Skin epidermis (tissue), 12 donors: ENCODE measurements around the gene SCARF2.
A peak's percentile ranks its signal among the peaks of the same experiment; 100 is the strongest.
"Not testable (repeated sequence)": the region's sequence is repeated elsewhere in the genome, so short reads cannot be mapped to it uniquely, and the experiment has no call there.

ENCODE experiments used
- H3K27ac ChIP-seq, 21 experiments: fragments of 200-600 bp; sonication (generic) in 11 of 21; one replicate each; pipeline ENCODE4 v1.5.0; 2020; ENCODE audit warnings: mild to moderate bottlenecking in 3 of 21, inconsistent platforms in 2 of 21, moderate library complexity in 2 of 21
- H3K4me3 ChIP-seq, 7 experiments: fragments of 200-600 bp; sonication (generic) in 2 of 7; one replicate each; pipeline ENCODE4 v1.5.0; 2020; ENCODE audit warnings: inconsistent platforms in 2 of 7, mild to moderate bottlenecking in 2 of 7, moderate library complexity in 1 of 7

The SCARF2 gene, protein sequence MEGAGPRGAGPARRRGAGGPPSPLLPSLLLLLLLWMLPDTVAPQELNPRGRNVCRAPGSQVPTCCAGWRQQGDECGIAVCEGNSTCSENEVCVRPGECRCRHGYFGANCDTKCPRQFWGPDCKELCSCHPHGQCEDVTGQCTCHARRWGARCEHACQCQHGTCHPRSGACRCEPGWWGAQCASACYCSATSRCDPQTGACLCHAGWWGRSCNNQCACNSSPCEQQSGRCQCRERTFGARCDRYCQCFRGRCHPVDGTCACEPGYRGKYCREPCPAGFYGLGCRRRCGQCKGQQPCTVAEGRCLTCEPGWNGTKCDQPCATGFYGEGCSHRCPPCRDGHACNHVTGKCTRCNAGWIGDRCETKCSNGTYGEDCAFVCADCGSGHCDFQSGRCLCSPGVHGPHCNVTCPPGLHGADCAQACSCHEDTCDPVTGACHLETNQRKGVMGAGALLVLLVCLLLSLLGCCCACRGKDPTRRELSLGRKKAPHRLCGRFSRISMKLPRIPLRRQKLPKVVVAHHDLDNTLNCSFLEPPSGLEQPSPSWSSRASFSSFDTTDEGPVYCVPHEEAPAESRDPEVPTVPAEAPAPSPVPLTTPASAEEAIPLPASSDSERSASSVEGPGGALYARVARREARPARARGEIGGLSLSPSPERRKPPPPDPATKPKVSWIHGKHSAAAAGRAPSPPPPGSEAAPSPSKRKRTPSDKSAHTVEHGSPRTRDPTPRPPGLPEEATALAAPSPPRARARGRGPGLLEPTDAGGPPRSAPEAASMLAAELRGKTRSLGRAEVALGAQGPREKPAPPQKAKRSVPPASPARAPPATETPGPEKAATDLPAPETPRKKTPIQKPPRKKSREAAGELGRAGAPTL

DNA sequence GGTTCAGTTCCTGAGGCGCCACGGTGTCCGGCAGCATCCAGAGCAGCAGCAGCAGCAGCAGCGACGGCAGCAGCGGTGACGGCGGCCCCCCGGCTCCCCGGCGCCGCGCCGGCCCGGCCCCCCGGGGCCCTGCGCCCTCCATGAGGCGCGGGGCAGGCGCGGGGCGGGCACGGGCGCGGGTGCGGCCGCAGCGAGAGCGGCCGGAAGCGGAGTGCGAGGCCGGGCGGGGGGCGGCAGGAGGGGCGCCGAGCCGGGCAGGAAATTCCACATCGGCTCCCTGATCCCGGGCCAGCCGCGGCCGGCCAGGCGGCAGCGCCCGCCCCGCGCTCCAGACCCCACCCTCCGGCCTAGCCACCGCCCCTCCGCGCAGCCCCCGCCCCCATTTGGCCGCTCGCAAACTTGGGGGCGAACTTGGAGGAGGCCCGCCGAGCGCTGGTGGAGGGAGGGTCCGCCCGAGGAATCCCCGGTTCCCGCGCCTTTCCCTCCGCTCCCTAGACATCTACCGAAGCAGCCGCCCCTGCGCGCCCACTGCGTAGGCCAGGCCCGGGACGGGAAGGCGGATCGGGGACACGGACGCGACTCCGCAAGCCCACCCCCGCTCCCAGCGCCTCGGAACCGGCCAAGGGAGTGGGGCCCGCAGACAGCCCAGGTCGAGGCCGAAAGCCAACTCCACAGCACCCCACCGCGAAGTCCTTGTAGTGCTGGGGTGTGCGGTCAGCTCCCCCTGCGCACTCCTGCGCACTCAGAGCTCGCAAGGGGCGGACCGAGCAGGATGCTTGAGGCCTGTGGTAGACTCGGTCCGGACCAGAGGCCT lies at the start of gene SCARF2:
TSS of gene SCARF2 (minus strand) at position 213 of the 814 bp plus-strand sequence. CDS start at position 142, 71 bp downstream.
- Histone ChIP-seq H3K4me3 (peak within 1 kb of the TSS; percentile 36 to 51 (median 46)), H3K27ac (peak within 1 kb of the TSS in 20 of 21 experiments; percentile 40 to 87 (median 74))

DNA sequence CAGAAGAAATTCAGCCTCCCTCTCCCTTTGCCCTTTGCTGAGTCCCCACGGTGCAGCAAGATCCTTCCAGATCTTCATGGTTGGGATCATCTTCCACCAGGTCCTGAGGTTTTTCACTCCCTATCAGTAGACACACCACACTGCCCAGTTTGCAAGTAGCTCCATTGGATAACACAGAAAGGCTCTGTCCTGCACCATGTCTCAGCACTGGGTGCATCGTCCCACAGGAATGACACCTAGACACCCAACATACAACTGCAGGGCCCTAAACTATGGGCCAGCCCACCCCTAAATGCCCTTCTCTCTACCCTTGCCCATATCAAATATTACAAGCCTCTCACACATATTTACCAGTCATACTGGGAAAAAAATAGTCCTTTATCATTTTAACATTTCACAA lies 48.6 kb upstream of the SCARF2 start:
- no peak overlapping the region for H3K4me3 ChIP-seq
- H3K27ac ChIP-seq, result no peak overlapping the region

DNA sequence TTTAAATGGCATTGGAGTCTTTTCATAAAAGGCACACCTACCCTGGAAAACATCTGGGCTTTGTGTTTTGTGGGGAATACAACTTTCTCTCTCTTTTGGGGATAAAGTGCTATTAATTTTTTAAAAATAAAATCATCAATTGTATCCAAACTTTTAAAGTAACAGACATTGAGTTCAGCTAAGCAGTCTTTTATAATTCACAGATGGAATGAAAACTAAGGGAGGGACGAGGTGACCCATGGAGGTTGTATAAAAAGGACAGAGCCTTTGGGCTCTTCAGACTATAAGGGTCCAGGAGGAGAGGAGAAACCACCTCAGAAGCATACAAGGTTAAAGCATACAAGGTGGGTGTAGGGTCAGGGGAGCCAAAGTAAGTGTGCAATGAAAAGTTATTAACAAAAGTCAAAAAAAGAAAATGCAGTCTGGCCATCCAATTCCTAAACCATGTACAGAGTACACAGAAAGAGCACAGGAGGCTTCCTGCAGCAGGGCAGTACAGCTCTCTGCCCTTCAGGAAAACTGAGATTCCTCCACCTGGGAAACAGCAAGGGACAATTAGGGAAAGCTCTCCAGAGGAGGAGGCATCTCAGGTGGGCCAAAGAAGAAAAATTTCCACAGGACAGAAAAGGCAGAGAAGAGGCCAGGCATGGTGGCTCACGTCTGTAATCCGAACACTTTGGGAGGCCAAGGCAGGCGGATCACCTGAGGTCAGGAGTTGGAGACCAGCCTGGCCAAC lies 47.5 kb upstream of the SCARF2 start:
- H3K27ac ChIP-seq, result no peak overlapping the region
- no peak overlapping the region for H3K4me3 ChIP-seq

DNA sequence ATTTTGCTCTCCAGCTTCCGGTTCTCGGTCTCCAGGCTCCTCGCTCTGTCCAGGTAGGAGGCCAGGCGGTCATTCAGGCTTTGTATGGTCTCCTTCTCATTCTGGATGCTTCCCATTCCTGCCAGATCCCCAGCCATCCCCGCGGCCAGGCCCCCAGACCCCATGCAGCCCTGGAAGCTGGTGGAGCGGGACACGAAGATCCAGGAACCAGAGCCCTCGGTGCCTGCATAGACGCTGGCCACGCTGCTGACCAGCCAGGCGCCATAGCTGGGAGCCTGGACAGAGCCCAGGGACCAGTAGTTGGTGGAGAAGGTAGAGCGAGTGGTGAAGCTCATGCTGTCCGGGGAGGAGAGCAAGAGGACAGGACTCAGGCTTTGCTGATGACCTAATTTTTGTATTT lies 46.1 kb upstream of the SCARF2 start:
- H3K27ac ChIP-seq, result no peak overlapping the region
- H3K4me3 ChIP-seq, result no peak overlapping the region

DNA sequence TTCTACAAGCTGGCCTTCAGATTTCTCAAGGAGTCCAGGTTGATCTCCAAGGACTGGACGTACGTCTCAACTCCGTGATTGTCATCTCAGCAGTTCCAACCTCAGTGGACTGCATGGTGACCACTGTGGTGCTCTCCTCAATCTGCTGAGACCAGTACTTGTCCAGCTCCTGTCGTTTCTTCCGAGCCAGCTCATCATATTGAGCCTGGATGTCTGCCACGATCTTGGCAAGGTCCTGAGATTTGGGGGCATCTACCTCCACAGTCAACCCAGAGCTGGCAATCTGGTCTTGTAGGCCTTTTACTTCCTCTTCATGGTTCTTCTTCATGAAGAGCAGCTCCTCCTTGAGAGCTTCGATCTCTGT lies 45.5 kb upstream of the SCARF2 start:
- not testable (repeated sequence) for H3K27ac ChIP-seq, H3K4me3 ChIP-seq

DNA sequence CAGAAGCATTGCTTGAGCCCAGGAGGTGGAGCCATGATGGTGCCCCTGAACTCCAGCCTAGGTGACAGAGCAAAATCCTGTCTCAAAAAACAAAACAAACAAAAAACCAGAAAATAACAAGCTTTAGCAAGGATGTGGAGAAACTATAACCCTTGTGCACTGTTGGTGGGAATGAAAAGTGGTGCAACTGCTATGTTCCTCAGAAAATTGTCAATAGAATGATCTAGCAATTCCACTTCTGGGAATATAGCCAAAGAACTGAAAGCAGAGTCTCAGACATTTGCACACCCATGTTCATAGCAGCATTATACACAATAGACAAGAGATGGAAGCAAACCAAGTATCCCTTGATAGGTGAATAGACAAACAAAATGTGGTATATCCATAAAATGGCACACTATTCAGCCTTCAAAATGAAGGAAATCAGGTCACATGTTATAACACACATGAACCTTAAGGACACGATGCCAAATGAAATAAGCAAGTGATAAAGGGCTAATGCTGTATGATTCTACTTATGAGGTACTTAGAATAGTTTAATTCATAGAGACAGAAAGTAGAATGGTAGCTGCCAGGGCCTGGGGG lies 42.1 kb upstream of the SCARF2 start:
- H3K4me3 ChIP-seq, result no peak overlapping the region

DNA sequence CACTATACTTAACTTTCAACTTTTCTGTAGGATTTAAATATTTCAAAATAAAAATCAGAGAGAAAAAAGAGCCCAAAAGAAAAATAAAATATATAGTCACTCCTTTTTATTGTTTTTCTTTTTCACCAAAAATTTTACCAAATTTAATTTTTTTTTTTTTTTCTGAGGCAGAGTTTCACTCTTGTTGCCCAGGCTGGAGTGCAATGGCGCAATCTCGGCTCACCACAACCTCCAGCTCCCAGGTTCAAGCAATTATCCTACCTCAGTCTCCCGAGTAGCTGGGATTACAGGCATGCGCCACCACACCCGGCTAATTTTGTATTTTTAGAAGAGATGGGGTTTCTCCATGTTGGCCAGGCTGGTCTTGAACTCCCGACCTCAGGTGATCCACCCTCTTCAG lies 40.4 kb upstream of the SCARF2 start:
- H3K27ac ChIP-seq, result not testable (repeated sequence)

More for the DNA sequence above, 42.1 kb upstream of the SCARF2 start:
- H3K27ac ChIP-seq, result no peak overlapping the region

DNA sequence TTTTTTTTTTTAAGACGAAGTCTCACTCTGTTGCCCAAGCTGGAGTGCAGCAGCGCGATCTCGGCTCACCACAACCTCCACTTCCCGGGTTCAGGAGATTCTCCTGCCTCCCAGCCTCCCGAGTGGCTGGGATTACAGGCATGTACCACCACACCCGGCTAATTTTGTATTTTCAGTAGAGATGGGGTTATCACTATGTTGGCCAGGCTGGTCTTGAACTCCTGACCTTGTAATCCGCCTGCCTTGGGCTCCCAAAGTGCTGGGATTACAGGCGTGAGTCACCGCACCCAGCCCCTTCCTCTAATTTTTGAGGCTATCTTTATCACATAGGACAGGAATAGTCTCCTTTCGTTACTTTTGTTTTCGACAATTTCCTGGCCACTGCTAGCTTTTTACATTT lies 37.9 kb upstream of the SCARF2 start:
- H3K27ac ChIP-seq, result peak overlapping the region in 3 of 21 experiments; percentile 17 to 73 (median 51)
- not testable (repeated sequence) for H3K4me3 ChIP-seq

More for the DNA sequence above, 40.4 kb upstream of the SCARF2 start:
- H3K4me3 ChIP-seq, result not testable (repeated sequence)

DNA sequence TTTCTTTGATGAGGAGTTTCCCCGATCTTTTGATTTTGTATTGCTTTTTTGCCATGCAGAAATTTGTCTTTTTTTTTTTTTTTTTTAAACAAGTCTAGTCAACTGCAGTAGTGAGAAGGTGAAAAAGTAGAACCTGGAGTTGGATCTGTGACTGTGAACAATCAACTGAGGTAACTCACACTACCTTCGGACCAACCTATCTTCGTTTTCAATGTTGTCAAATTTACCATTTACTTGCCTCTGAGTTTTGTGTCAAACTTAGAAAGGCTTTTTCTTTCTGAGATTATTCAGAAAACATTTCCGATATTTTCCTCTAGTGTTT lies 37.5 kb upstream of the SCARF2 start:
- Histone ChIP-seq H3K27ac (peak overlapping the region in 2 of 21 experiments; percentile 4 to 73), H3K4me3 (no peak overlapping the region)

DNA sequence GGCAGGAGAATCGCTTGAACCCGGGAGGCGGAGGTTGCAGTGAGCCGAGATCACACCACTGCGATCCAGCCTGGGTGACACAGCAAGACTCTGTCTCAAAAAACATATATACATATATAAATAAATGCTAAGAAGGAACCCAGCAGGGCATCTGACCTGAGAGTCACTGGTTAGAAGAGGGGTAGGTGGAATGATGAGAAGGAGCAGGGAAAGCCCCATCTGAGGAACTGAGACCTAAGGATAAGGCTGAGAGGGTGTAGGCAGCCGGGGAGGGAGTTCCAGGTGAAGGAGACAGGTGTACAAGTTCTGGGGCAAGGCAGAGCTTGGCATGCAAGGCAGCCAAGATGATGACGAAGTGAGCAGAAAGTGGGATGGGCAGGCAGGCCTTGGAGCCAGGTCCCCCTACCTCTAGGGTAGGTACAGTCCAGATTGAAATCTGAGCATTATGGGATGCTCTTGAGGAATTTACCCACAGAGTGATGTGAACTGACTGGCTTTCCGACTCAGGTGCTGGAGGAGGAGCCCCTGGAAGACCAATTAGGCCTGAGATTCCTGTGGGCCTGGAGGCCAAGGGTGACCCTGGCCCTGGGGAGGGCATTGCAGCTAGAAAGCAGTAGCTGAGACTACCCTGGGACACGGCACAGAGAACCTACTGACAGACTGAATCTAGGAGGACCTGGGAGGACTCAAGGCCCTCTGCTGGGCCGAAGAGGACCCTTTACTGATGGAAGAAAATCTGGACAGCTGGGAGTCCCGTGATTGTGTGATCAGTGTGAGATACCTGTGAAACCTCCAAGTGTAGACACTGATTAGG lies 35.2 kb upstream of the SCARF2 start:
- Histone ChIP-seq H3K4me3 (no peak overlapping the region), H3K27ac (peak overlapping the region in 1 of 21 experiments; percentile 20)

DNA sequence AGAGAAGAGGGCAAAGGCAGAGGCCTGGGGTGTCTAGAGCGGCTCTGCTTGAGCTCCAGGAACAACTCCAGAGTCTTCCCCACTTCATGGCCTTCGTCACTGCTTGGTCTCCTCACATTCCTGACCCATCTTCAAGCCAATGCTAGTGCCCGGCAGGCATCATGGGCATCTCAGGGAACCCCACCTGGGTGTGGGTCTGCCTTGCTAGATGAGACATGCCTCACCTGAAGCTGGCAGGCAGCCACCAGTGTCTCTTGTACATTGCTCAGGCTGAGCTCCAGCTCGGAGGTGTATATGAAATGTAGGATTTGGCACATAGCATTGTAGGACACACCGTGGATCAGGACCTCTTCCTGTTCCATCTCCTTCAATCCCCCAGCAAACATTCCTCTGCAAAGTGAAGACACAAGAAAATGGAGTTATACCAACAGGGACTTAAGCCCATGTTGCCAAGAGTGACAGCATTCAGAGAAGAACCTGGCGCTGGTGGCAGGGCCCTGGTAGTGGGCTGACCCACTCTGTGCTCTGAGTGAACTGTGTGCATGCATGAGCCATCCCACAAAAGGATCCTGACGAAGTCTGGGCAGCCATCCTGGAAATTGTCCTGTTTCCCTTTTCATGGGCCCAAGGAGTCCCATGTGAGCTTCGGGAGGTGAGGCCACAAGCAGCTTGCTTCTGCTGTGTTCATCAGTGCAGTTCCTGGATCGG lies 33.7 kb upstream of the SCARF2 start:
- Histone ChIP-seq H3K4me3 (no peak overlapping the region), H3K27ac (no peak overlapping the region)

DNA sequence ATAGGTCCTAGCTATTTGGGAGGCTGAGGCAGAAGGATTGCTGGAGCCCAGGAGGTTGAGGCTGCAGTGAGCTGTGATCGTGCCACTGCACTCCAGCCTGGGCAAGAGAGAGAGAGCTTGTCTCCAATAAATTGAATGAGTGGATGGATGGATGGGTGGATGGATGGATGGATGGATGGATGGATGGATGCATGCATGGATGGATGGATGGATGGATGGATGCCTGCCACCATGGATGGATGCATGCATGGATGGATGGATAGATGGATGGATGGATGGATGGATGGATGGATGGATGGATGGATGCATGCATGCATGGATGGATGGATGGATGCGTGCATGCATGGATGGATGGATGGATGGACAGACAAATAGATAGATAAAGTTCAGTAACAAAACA lies 32.9 kb upstream of the SCARF2 start:
- not testable (repeated sequence) for H3K4me3 ChIP-seq, H3K27ac ChIP-seq

DNA sequence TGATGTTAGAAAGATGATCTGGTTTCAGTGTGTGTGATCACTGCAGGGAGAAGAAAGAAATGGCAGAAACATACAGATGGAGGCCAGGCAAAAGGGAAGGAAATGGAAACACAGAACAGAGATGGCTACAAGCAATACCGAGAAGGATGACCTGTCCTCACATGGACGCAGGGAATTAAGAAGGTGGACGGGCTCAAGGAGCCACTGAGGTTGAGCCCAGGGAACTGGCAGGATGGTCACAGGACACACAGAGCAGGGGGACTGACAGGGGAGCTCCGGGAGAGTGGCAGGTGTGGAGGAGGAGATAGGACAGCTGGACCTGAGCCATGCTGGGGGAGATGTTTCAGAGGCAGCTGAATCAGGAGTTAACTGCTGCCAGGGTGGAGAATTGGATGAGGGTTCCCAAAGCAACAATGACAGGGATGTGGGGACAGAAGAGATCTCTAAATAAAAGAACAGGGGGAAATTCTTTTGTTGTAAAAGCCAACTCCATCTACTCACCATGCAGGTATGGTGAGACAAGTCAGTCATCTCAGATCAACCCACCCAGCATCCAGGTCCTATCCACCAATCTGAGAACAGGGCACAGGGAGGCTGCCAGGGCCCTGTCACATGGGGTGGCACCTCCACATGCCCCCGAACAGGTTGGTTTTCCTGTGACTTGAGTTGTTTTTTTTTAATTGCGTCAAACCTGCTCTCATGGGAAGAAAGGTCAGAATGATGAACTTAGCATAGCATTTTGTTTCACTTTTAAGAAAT lies 31.7 kb upstream of the SCARF2 start:
- H3K27ac ChIP-seq, result no peak overlapping the region
- no peak overlapping the region for H3K4me3 ChIP-seq

DNA sequence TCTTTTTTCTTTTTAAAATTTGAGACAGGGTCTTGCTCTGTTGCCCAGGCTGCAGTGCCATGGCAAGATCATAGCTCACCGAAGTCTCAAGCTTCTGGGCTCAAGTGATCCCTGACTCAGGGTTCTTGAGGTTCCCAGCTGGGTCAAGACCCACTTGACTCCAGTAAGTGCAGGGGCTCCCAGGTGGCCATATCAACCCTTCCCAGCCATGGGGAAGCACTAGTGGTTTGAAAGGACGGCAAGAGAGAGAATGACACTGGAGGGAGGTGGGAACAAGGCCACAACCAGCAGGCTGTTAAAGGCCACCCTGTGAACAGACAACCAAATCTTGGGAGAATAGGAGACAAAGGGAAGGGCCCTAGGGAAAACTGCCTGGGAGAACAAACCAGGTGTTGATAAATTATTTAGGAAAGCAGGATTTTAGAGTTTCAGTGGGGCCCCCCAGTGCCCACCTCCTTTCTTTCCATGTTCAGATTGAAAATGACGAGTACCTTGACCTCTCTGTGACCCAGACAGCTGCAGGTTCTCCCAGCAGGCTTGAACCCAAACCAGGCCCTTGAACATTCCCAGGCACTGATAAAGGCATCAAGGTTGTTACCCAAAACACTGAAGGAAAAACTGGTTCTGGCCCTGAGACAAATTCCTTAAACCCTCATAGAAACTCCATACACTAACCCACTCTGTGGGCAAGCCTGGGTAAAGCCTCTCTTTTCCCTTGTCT lies 29.2 kb upstream of the SCARF2 start:
- Histone ChIP-seq H3K27ac (no peak overlapping the region), H3K4me3 (no peak overlapping the region)

DNA sequence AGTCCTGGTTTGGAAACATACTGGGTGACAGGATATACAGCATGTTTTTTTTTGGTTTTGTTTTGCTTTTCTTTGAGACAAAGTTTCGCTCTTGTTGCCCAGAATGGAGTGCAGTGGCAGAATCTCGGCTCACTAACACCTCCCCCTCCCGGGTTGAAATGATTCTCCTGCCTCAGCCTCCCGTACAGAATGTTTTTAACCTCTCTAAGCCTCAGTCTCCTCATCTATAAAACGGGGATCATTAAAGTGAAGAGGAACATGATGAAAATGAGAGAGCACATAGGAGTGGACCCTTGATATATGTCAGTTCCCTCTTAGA lies 28.1 kb upstream of the SCARF2 start:
- Histone ChIP-seq H3K4me3 (no peak overlapping the region), H3K27ac (peak overlapping the region in 4 of 21 experiments; percentile 11 to 98 (median 93))
